Liver (tissue), 9 donors: Measurements from ENCODE around the gene CECR2. TPM values are rescaled to one million over a fixed set of nuclear protein-coding genes. Genes with fewer than 3 reads are reported as not detected.

Source experiments
- DNase-seq: peaks from one replicate; pipeline ENCODE4 v3.0.0-alpha.2; 2017; ENCODE audit warnings: low spot score
- H3K27ac ChIP-seq, 2 donors: one replicate each; pipeline ENCODE4 v1.7.0; 2013; ENCODE audit warnings: inconsistent platforms in 2 of 2, low read length in 2 of 2, control low read depth in 1 of 2, low read depth in 1 of 2, mild to moderate bottlenecking in 1 of 2
- H3K27me3 ChIP-seq, 4 donors: one replicate each; pipeline versions ENCODE4 v1.6.1 to v1.7.0; 2013; ENCODE audit warnings: low read length in 3 of 4, inconsistent platforms in 1 of 4, mild to moderate bottlenecking in 1 of 4, moderate library complexity in 1 of 4; ENCODE audit not compliant: control insufficient read depth in 4 of 4, insufficient read depth in 4 of 4
- H3K36me3 ChIP-seq, 4 donors: one replicate each; pipeline versions ENCODE4 v1.6.1 to v1.7.0; 2013; ENCODE audit warnings: low read length in 3 of 4, mild to moderate bottlenecking in 3 of 4, low read depth in 1 of 4, moderate library complexity in 1 of 4; ENCODE audit not compliant: control insufficient read depth in 4 of 4, insufficient read depth in 3 of 4
- H3K4me1 ChIP-seq, 4 donors: one replicate each; pipeline versions ENCODE4 v1.6.1 to v1.7.0; 2013; ENCODE audit warnings: low read length in 3 of 4, mild to moderate bottlenecking in 3 of 4, moderate library complexity in 1 of 4; ENCODE audit not compliant: control insufficient read depth in 4 of 4, insufficient read depth in 4 of 4
- H3K4me3 ChIP-seq, 3 donors: one replicate each; pipeline versions ENCODE4 v1.6.1 to v1.7.0; 2013; ENCODE audit warnings: low read length in 3 of 3, control low read depth in 1 of 3, low read depth in 1 of 3, mild to moderate bottlenecking in 1 of 3
- H3K9ac ChIP-seq, 2 donors: one replicate each; pipeline ENCODE4 v1.7.0; 2013; ENCODE audit warnings: low read length in 2 of 2, mild to moderate bottlenecking in 2 of 2, moderate library complexity in 2 of 2, control low read depth in 1 of 2, low read depth in 1 of 2
- H3K9me3 ChIP-seq, 4 donors: one replicate each; pipeline versions ENCODE4 v1.6.1 to v1.7.0; 2013; ENCODE audit warnings: low read length in 3 of 4; ENCODE audit not compliant: control insufficient read depth in 4 of 4
- FOXA1 ChIP-seq: IDR thresholded peaks from 2 replicates; pipeline ENCODE4 v1.6.1; 2016; ENCODE audit warnings: antibody characterized with exemption
- FOXA2 ChIP-seq: IDR thresholded peaks from 2 replicates; pipeline ENCODE4 v1.6.1; 2016; ENCODE audit warnings: antibody characterized with exemption
- GABPA ChIP-seq, 2 donors: IDR thresholded peaks in 1 of 2; conservative IDR thresholded peaks in 1 of 2; 2 replicates each; pipeline ENCODE4 v1.6.1; 2016; ENCODE audit warnings: antibody characterized with exemption in 2 of 2, mild to moderate bottlenecking in 1 of 2, moderate library complexity in 1 of 2
- HNF4A ChIP-seq, 2 donors: conservative IDR thresholded peaks; 2 replicates each; pipeline ENCODE4 v1.6.1; 2016; ENCODE audit warnings: antibody characterized with exemption in 2 of 2, mild to moderate bottlenecking in 2 of 2
- JUND ChIP-seq, 2 donors: IDR thresholded peaks; 2 replicates each; pipeline ENCODE4 v1.6.1; 2016; ENCODE audit warnings: antibody characterized with exemption in 2 of 2
- NR2F2 ChIP-seq: IDR thresholded peaks from 2 replicates; pipeline ENCODE4 v1.6.1; 2016; ENCODE audit warnings: antibody characterized with exemption
- RAD21 ChIP-seq, 2 donors: IDR thresholded peaks; 2 replicates each; pipeline ENCODE4 v1.6.1; 2016; ENCODE audit warnings: antibody characterized with exemption in 2 of 2, mild to moderate bottlenecking in 2 of 2
- RXRA ChIP-seq, 2 donors: IDR thresholded peaks; 2 replicates each; pipeline ENCODE4 v1.6.1; 2017 to 2018; ENCODE audit warnings: antibody characterized with exemption in 2 of 2, mild to moderate bottlenecking in 1 of 2
- SP1 ChIP-seq: IDR thresholded peaks from 2 replicates; pipeline ENCODE4 v1.6.1; 2018; ENCODE audit warnings: antibody characterized with exemption, mild to moderate bottlenecking
- YY1 ChIP-seq: IDR thresholded peaks from 2 replicates; pipeline ENCODE4 v1.6.1; 2016; ENCODE audit warnings: antibody characterized with exemption, mild to moderate bottlenecking
- WGBS: extraction: QIAGEN DNeasy Blood & Tissue Kit; methylation state at CpG from one replicate; pipeline ENCODE4 v1.1.7; 2013; 5-methylcytosine and 5-hydroxymethylcytosine counted together
- polyA plus RNA-seq, 2 donors: library from polyadenylated mRNA; stranded (reverse) in 1 of 2; unstranded in 1 of 2; fragments of 200-250 nt in 1 of 2; fragments of >200 nt in 1 of 2; fragmentation: Nextera tagmentation in 1 of 2; extraction: Ambion mirVana in 1 of 2; gene quantifications; one replicate each; pipeline versions ENCODE4 v1.2.1 to v1.2.3, GENCODE V29; 2013 to 2015
- total RNA-seq, 2 donors: library from RNA; depleted of rRNA; stranded (reverse); fragments of >200 nt; gene quantifications; one replicate each; pipeline ENCODE4 v1.2.3, GENCODE V29; 2014
- TF ChIP-seq, protein P1 (sequence below): IDR thresholded peaks from 2 replicates; pipeline ENCODE4 v1.6.1; 2016; ENCODE audit warnings: antibody characterized with exemption
- TF ChIP-seq, protein P2 (sequence below): IDR thresholded peaks from 2 replicates; pipeline ENCODE4 v1.6.1; 2016; ENCODE audit warnings: antibody characterized with exemption
- TF ChIP-seq, protein P3 (sequence below): fragments of 150-350 bp; IDR thresholded peaks from 2 replicates; pipeline ENCODE4 v1.5.1; 2017; ENCODE audit warnings: improper control_type of control experiment, low read depth, low read length; ENCODE audit not compliant: missing input control
- TF ChIP-seq, protein P4 (sequence below): IDR thresholded peaks from 2 replicates; pipeline ENCODE4 v1.6.1; 2016; ENCODE audit warnings: antibody characterized with exemption, mild to moderate bottlenecking
- TF ChIP-seq, protein P5 (sequence below): IDR thresholded peaks from 2 replicates; pipeline ENCODE4 v1.6.1; 2016; ENCODE audit warnings: antibody characterized with exemption
- donor health status: healthy.
- donor health status: healthy.
- donor health status: healthy.
- donor health status: healthy.
- donor health status: healthy.

Gene CECR2
- total and polyA plus RNA-seq, 4 donors: 1.8 to 9.7 (median 2.1) TPM

DNA sequence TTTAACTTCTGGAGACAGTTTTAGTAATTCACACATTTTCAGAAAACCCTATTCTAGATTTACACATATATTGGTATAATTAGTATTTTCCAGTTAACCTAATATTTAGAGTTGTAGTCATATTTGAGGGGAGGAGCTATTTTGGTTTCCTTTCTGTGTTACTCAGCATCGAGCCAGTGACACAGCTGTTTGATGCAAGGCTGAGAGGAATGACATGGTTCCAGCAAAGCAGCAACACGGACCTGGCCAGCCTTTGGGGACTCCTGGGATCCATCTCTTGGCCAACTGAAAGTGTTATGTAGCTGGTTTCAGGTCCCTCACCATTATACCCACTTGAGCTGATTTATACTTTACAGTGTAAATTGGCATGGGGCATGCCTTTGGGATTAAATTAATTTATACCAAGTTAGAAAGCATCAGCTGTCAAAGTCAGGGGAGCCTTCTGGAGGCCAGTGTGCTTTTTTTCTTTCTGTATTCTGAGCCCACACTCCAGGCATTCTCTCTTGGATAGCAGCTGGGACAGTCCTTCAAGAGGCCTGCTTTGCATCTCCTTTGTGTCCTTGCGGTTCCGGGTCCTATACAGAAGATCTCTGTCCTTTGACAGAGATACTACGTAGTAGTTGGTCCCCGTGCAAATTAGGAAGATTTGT is 102.8 kb downstream of the CECR2 start:
- Histone ChIP-seq H3K9ac (no peak overlapping the region), H3K27me3 (no peaks in the 10 kb centered on the region), H3K36me3 (peaks cover 0 to 1% (median 0%) of the 10 kb centered on the region in 4 donors), H3K4me3 (no peak overlapping the region), H3K27ac (no peak overlapping the region), H3K9me3 (no peaks in the 10 kb centered on the region), H3K4me1 (no peaks in the 10 kb centered on the region)
- TF ChIP-seq YY1 (no peak), FOXA1 (no peak), FOXA2 (no peak), HNF4A (conservative IDR thresholded peaks at IDR 0.05) (no peak), NR2F2 (no peak), RXRA (IDR thresholded peaks at IDR 0.05) (no peak), SP1 (no peak)
- TF ChIP-seq, protein P1, sequence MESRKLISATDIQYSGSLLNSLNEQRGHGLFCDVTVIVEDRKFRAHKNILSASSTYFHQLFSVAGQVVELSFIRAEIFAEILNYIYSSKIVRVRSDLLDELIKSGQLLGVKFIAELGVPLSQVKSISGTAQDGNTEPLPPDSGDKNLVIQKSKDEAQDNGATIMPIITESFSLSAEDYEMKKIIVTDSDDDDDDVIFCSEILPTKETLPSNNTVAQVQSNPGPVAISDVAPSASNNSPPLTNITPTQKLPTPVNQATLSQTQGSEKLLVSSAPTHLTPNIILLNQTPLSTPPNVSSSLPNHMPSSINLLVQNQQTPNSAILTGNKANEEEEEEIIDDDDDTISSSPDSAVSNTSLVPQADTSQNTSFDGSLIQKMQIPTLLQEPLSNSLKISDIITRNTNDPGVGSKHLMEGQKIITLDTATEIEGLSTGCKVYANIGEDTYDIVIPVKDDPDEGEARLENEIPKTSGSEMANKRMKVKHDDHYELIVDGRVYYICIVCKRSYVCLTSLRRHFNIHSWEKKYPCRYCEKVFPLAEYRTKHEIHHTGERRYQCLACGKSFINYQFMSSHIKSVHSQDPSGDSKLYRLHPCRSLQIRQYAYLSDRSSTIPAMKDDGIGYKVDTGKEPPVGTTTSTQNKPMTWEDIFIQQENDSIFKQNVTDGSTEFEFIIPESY: no peak
- TF ChIP-seq, protein P2, sequence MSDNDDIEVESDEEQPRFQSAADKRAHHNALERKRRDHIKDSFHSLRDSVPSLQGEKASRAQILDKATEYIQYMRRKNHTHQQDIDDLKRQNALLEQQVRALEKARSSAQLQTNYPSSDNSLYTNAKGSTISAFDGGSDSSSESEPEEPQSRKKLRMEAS: no peak
- TF ChIP-seq, protein P3, sequence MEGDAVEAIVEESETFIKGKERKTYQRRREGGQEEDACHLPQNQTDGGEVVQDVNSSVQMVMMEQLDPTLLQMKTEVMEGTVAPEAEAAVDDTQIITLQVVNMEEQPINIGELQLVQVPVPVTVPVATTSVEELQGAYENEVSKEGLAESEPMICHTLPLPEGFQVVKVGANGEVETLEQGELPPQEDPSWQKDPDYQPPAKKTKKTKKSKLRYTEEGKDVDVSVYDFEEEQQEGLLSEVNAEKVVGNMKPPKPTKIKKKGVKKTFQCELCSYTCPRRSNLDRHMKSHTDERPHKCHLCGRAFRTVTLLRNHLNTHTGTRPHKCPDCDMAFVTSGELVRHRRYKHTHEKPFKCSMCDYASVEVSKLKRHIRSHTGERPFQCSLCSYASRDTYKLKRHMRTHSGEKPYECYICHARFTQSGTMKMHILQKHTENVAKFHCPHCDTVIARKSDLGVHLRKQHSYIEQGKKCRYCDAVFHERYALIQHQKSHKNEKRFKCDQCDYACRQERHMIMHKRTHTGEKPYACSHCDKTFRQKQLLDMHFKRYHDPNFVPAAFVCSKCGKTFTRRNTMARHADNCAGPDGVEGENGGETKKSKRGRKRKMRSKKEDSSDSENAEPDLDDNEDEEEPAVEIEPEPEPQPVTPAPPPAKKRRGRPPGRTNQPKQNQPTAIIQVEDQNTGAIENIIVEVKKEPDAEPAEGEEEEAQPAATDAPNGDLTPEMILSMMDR: no peak
- TF ChIP-seq, protein P4, sequence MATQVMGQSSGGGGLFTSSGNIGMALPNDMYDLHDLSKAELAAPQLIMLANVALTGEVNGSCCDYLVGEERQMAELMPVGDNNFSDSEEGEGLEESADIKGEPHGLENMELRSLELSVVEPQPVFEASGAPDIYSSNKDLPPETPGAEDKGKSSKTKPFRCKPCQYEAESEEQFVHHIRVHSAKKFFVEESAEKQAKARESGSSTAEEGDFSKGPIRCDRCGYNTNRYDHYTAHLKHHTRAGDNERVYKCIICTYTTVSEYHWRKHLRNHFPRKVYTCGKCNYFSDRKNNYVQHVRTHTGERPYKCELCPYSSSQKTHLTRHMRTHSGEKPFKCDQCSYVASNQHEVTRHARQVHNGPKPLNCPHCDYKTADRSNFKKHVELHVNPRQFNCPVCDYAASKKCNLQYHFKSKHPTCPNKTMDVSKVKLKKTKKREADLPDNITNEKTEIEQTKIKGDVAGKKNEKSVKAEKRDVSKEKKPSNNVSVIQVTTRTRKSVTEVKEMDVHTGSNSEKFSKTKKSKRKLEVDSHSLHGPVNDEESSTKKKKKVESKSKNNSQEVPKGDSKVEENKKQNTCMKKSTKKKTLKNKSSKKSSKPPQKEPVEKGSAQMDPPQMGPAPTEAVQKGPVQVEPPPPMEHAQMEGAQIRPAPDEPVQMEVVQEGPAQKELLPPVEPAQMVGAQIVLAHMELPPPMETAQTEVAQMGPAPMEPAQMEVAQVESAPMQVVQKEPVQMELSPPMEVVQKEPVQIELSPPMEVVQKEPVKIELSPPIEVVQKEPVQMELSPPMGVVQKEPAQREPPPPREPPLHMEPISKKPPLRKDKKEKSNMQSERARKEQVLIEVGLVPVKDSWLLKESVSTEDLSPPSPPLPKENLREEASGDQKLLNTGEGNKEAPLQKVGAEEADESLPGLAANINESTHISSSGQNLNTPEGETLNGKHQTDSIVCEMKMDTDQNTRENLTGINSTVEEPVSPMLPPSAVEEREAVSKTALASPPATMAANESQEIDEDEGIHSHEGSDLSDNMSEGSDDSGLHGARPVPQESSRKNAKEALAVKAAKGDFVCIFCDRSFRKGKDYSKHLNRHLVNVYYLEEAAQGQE: no peak
- TF ChIP-seq, protein P5, sequence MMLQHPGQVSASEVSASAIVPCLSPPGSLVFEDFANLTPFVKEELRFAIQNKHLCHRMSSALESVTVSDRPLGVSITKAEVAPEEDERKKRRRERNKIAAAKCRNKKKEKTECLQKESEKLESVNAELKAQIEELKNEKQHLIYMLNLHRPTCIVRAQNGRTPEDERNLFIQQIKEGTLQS: no peak
- DNase-seq: no peak
- WGBS: 86% methylated on average over 6 of the region's 6 CpGs

DNA sequence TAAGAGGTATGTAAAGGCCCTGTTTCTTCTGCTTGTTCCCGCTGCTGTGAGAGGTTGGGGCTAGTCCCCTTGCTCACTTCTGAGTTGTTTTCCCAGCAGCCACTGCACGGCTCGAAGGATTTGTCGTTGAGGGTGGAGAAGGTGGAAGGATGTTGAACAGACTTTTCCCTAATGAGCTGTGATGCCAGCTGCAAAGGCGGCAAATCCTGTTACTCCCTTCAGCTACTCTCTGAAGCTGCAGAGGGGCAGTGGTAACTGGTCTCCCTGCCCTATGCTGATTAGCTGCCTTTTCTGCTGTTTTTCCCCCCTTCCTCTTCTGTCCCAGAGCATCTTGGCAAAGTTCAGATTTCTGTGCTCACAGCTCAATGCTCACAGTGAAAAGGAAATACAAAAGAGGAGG is 103.7 kb downstream of the CECR2 start:
- H3K36me3 ChIP-seq: peaks cover 0 to 1% (median 0%) of the 10 kb centered on the region in 4 donors
- H3K4me1 ChIP-seq: no peaks in the 10 kb centered on the region
- no peaks in the 10 kb centered on the region for H3K27me3 ChIP-seq
- no peak overlapping the region for H3K4me3 ChIP-seq
- no peaks in the 10 kb centered on the region for H3K9me3 ChIP-seq
- 79% methylated on average over 5 of the region's 5 CpGs for WGBS
- no peak overlapping the region for H3K27ac ChIP-seq
- no peak overlapping the region for H3K9ac ChIP-seq
- no peak for DNase-seq
- TF ChIP-seq YY1: no peak
- TF ChIP-seq, protein P3: no peak
- TF ChIP-seq, protein P2: no peak
- no peak for TF ChIP-seq FOXA1
- TF ChIP-seq RXRA (IDR thresholded peaks at IDR 0.05): no peak
- no peak for TF ChIP-seq RAD21 (IDR thresholded peaks at IDR 0.05)
- TF ChIP-seq SP1: no peak
- no peak for TF ChIP-seq JUND (IDR thresholded peaks at IDR 0.05)
- no peak for TF ChIP-seq FOXA2
- TF ChIP-seq, protein P5: no peak
- no peak for TF ChIP-seq GABPA (IDR thresholded peaks at IDR 0.05 in 1 of 2, conservative IDR thresholded peaks at IDR 0.05 in 1 of 2)
- TF ChIP-seq, protein P4: no peak
